SK-N-SH (cell line): ENCODE data around the gene NUP133. TPM values are rescaled to one million over a fixed set of nuclear protein-coding genes. Genes with fewer than 3 reads are reported as not detected.
A peak's percentile ranks its signal among the peaks of the same experiment; 100 is the strongest.

Experiments used
- CTCF ChIA-PET: fragments of 300-600, 350-600 bp; formaldehyde crosslinking; extraction: SDS; loops from one replicate; lab custom pipeline; 2021; lab: Yijun Ruan, JAX
- POLR2A ChIA-PET: fragments of 350-600 bp; sonication (Branson Sonifier 250); formaldehyde crosslinking; extraction: SDS; loops from one replicate; lab custom pipeline; 2020; ENCODE audit warnings: antibody characterized with exemption, inconsistent platforms; lab: Yijun Ruan, JAX
- DNase-seq: peaks from one replicate; pipeline ENCODE4 v3.0.0; 2012
- H2AFZ ChIP-seq: fragments of 200-600 bp; sonication (generic); 2 replicates; pipeline ENCODE4 v1.8.1; 2016; ENCODE audit warnings: antibody characterized with exemption, mild to moderate bottlenecking, low read depth
- H3F3A ChIP-seq: fragments of 200-600 bp; sonication (generic); replicated peaks from 2 replicates; pipeline ENCODE3; 2016; ENCODE audit warnings: antibody characterized with exemption, mild to moderate bottlenecking; ENCODE audit not compliant: insufficient read depth
- H3K27ac ChIP-seq, 2 experiments: fragments of 200-500 bp in 1 of 2; fragments of 200-600 bp in 1 of 2; sonication (Bioruptor generic) in 1 of 2; sonication (generic), shearing (Covaris generic) in 1 of 2; 2 replicates each; pipeline versions ENCODE4 v1.5.1 to v1.6.1; 2014 to 2016; ENCODE audit warnings: low read depth in 2 of 2, inconsistent platforms in 1 of 2, low read length in 1 of 2, mild to moderate bottlenecking in 1 of 2, mixed read lengths in 1 of 2
- H3K27me3 ChIP-seq: fragments of 200-600 bp; sonication (generic), shearing (Covaris generic); 2 replicates; pipeline ENCODE4 v1.6.1; 2016; ENCODE audit warnings: mixed run types; ENCODE audit not compliant: insufficient read depth
- H3K36me3 ChIP-seq, 2 experiments: fragments of 200-500 bp in 1 of 2; fragments of 200-600 bp in 1 of 2; sonication (Bioruptor generic) in 1 of 2; sonication (generic) in 1 of 2; replicated peaks in 1 of 2; 2 replicates each; pipeline versions ENCODE3 to v1.5.1; 2014 to 2016; ENCODE audit warnings: low read length in 1 of 2, mild to moderate bottlenecking in 1 of 2; ENCODE audit not compliant: insufficient read depth in 2 of 2, control insufficient read depth in 1 of 2
- H3K4me1 ChIP-seq, 2 experiments: fragments of 200-500 bp in 1 of 2; fragments of 200-600 bp in 1 of 2; sonication (Bioruptor generic) in 1 of 2; sonication (generic), shearing (Covaris generic) in 1 of 2; 2 replicates each; pipeline versions ENCODE4 v1.5.1 to v1.6.1; 2014 to 2016; ENCODE audit warnings: low read depth in 1 of 2, low read length in 1 of 2, mixed run types in 1 of 2; ENCODE audit not compliant: insufficient read depth in 2 of 2, control insufficient read depth in 1 of 2
- H3K4me2 ChIP-seq: fragments of 200-600 bp; sonication (generic), shearing (Covaris generic); 2 replicates; pipeline ENCODE4 v1.6.1; 2017; ENCODE audit warnings: mixed run types
- H3K4me3 ChIP-seq, 2 experiments: fragments of 200-500 bp in 1 of 2; fragments of 200-600 bp in 1 of 2; sonication (Bioruptor generic) in 1 of 2; sonication (generic), shearing (Covaris generic) in 1 of 2; 2 replicates each; pipeline versions ENCODE4 v1.5.1 to v1.8.1; 2014 to 2016; ENCODE audit warnings: low read depth in 2 of 2, inconsistent platforms in 1 of 2, low read length in 1 of 2, mild to moderate bottlenecking in 1 of 2, mixed read lengths in 1 of 2, moderate library complexity in 1 of 2
- H3K79me2 ChIP-seq: fragments of 200-600 bp; sonication (generic); 2 replicates; pipeline ENCODE4 v1.8.1; 2017; ENCODE audit warnings: mild to moderate bottlenecking; ENCODE audit not compliant: insufficient read depth
- H3K9ac ChIP-seq: fragments of 200-600 bp; sonication (generic); 2 replicates; pipeline ENCODE4 v1.6.1; 2017; ENCODE audit warnings: mixed run types
- H3K9me2 ChIP-seq: fragments of 200-600 bp; sonication (generic); 2 replicates; pipeline ENCODE4 v1.6.1; 2017; ENCODE audit warnings: mixed run types
- H3K9me3 ChIP-seq: fragments of 200-600 bp; sonication (generic); 2 replicates; pipeline ENCODE4 v1.6.1; 2017; ENCODE audit warnings: mixed run types, mild to moderate bottlenecking, moderate library complexity
- H4K20me1 ChIP-seq: fragments of 200-600 bp; sonication (generic); 2 replicates; pipeline ENCODE4 v1.6.1; 2017; ENCODE audit warnings: mild to moderate bottlenecking, mixed run types; ENCODE audit not compliant: insufficient read depth
- EP300 ChIP-seq, 2 experiments: IDR thresholded peaks; 2 replicates each; pipeline versions ENCODE4 v1.4.0 to v1.6.1; 2012; ENCODE audit warnings: borderline replicate concordance in 1 of 2, low read depth in 1 of 2, low read length in 1 of 2
- GABPA ChIP-seq: IDR thresholded peaks from 2 replicates; pipeline ENCODE4 v1.4.0; 2012; ENCODE audit warnings: low read depth, mild to moderate bottlenecking
- MXI1 ChIP-seq: IDR thresholded peaks from 2 replicates; pipeline ENCODE4 v1.6.1; 2012; ENCODE audit warnings: mild to moderate bottlenecking, low read depth, low read length, improper control_type of control experiment
- REST ChIP-seq: IDR thresholded peaks from 2 replicates; pipeline ENCODE4 v1.6.1; 2012; ENCODE audit warnings: mild to moderate bottlenecking, low read depth, low read length, moderate library complexity
- RXRA ChIP-seq: IDR thresholded peaks from 2 replicates; pipeline ENCODE4 v1.4.0; 2012; ENCODE audit warnings: low read depth, mild to moderate bottlenecking, borderline replicate concordance
- SIN3A ChIP-seq: IDR thresholded peaks from 2 replicates; pipeline ENCODE4 v1.6.1; 2012; ENCODE audit warnings: low read depth, mild to moderate bottlenecking, low read length, moderate library complexity, borderline replicate concordance
- TEAD4 ChIP-seq: IDR thresholded peaks from 2 replicates; pipeline ENCODE4 v1.4.0; 2012; ENCODE audit warnings: mild to moderate bottlenecking, borderline replicate concordance; ENCODE audit not compliant: insufficient read depth
- YY1 ChIP-seq: IDR thresholded peaks from 2 replicates; pipeline ENCODE4 v1.4.0; 2012; ENCODE audit warnings: low read depth, mild to moderate bottlenecking
- ZBTB33 ChIP-seq: IDR thresholded peaks from 2 replicates; pipeline ENCODE4 v1.4.0; 2012; ENCODE audit warnings: low read depth, borderline replicate concordance
- WGBS: methylation state at CpG from one replicate; pipeline ENCODE4 v1.1.6; 2017; ENCODE audit warnings: low lambda C conversion rate; 5-methylcytosine and 5-hydroxymethylcytosine counted together
- polyA plus RNA-seq, 3 experiments: library from polyadenylated mRNA; depleted of rRNA; stranded (reverse); fragments of >200 nt; gene quantifications; 2 replicates each; pipeline ENCODE4 v1.2.3, GENCODE V29; 2012

The NUP133 gene
- polyA plus RNA-seq, 1 of the 3 experiments (the other 2 are of a cell fraction) = 10.9 TPM

GRCh38 chr1:229408458-229409037, 99.6 kb downstream of the NUP133 start:
- Histone ChIP-seq H4K20me1 (no peaks in the 10 kb centered on the region), H3K27me3 (no peaks in the 10 kb centered on the region)
- peak; percentile 79 for DNase-seq

More at GRCh38 chr1:229408458-229409037, 99.6 kb downstream of the NUP133 start:
- no peaks in the 10 kb centered on the region for H3K9me2 ChIP-seq
- H2AFZ ChIP-seq = no peak overlapping the region
- H3K4me2 ChIP-seq = no peak overlapping the region
- no peak overlapping the region for H3K4me3 ChIP-seq
- H3K79me2 ChIP-seq = no peaks in the 10 kb centered on the region
- peaks cover 5% of the 10 kb centered on the region for H3F3A ChIP-seq
- no peak overlapping the region for H3K9ac ChIP-seq
- TF ChIP-seq GABPA = no peak
- no peak for TF ChIP-seq ZBTB33
- no peak for TF ChIP-seq YY1
- TF ChIP-seq RXRA = no peak
- no peak for TF ChIP-seq SIN3A
- peak; percentile 87 for TF ChIP-seq REST
- no peak for TF ChIP-seq TEAD4
- TF ChIP-seq EP300 (IDR thresholded peaks at IDR 0.05; ENCODE audit: borderline replicate concordance in 1 of 2, low read depth in 1 of 2, low read length in 1 of 2) = no peak
- TF ChIP-seq MXI1 = peak; percentile 95
- H3K27ac ChIP-seq = peak overlapping the region in 1 of 2 experiments; percentile 59; a peak in 2 of 4 replicates
- H3K9me3 ChIP-seq = no peaks in the 10 kb centered on the region
- POLR2A ChIA-PET = interaction anchor here (0.6 kb wide), 2 partner anchors 46 to 920 kb away, joined by 3 read pairs; no protein-coding TSS in a partner anchor
- CTCF ChIA-PET = interaction anchor here (0.5 to 2.9 kb wide), 8 partner anchors 58 to 985 kb away, joined by 3 to 12 read pairs (median 3); no protein-coding TSS in a partner anchor
- 91% methylated on average over 4 of the region's 8 CpGs for WGBS
- peaks cover 10 to 43% of the 10 kb centered on the region in 2 experiments for H3K4me1 ChIP-seq
- H3K36me3 ChIP-seq = no peaks in the 10 kb centered on the region
